ENCODE results near the gene PPP1R26.
"Not testable (repeated sequence)": the region's sequence is repeated elsewhere in the genome, so short reads cannot be mapped to it uniquely, and the experiment has no call there.

PPP1R26 gene

DNA sequence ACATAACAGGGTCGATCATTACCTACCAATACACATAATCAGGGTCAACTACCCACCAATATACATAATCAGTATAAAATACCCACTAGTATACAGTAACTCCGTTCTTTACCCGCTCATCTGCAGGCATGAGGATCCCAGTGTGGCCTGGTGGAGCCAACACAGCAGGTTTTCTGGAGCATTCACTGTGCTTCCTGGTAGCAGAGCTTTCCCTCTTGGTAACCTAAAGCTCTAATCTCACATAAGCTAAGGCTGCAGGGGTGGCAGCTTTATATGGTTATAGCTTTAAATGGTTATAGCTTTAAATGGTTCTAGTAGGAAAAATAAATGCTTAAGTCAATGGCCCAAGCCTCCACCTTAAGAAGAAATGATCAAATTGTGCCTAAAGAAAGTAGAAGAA is 53.5 kb downstream of the PPP1R26 start:
- Histone ChIP-seq H3K4me3 (ENCODE audit: insufficient read depth, low read length, poor library complexity, severe bottlenecking) (no peak overlapping the region), H3K9ac (ENCODE audit: low read length) (no peak overlapping the region), H3K9me2 (replicated peaks; ENCODE audit: insufficient read depth, low read length) (no peaks in the 10 kb centered on the region), H2AFZ (ENCODE audit: low read depth, low read length, severe bottlenecking) (no peak overlapping the region), H3K9me3 (ENCODE audit: insufficient read depth, low read length) (no peaks in the 10 kb centered on the region), H3F3A (ENCODE audit: insufficient read depth) (no peaks in the 10 kb centered on the region), H4K20me1 (ENCODE audit: low read depth, low read length) (no peaks in the 10 kb centered on the region), H3K36me3 (ENCODE audit: low read length) (no peaks in the 10 kb centered on the region), H3K27me3 (ENCODE audit: low read length) (no peaks in the 10 kb centered on the region; the same call in 1 of the 2 replicates), H3K4me2 (ENCODE audit: low read depth, low read length, poor library complexity, severe bottlenecking) (no peak overlapping the region), H3K27ac (ENCODE audit: low read depth, low read length) (no peak overlapping the region), H3K79me2 (ENCODE audit: insufficient read depth, low read length) (no peaks in the 10 kb centered on the region)
- TF ChIP-seq EZH2phosphoT487 (conservative IDR thresholded peaks at IDR 0.05; ENCODE audit: low read length), result no peak

DNA sequence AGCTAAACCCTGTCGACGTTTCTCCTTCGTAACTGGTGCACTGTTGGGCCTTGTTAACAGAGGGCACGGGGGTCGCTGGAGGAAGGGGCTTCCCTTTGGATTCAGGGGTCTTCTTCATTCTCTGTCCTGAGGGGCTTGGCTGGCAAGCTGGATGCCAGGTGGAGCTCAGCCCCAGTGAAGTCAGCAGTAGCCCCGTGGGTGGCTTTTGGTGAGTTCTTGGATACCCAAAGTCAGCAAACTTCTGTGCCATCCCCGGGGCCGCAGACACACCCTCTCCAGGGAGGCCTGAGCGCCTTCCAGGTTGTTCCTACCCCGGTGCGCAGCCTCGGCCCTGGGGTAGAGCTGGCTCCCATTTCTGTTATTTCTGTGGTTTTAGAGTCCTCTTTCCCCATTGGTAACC is 54.1 kb downstream of the PPP1R26 start:
- Histone ChIP-seq H3K27ac (ENCODE audit: low read depth, low read length) (no peak overlapping the region), H3K9me2 (replicated peaks; ENCODE audit: insufficient read depth, low read length) (no peaks in the 10 kb centered on the region), H3K27me3 (ENCODE audit: low read length) (no peaks in the 10 kb centered on the region), H3K79me2 (ENCODE audit: insufficient read depth, low read length) (no peaks in the 10 kb centered on the region), H3K9me3 (ENCODE audit: insufficient read depth, low read length) (no peaks in the 10 kb centered on the region), H3K4me3 (ENCODE audit: insufficient read depth, low read length, poor library complexity, severe bottlenecking) (no peak overlapping the region), H2AFZ (ENCODE audit: low read depth, low read length, severe bottlenecking) (no peak overlapping the region), H4K20me1 (ENCODE audit: low read depth, low read length) (no peaks in the 10 kb centered on the region), H3F3A (ENCODE audit: insufficient read depth) (no peaks in the 10 kb centered on the region), H3K9ac (ENCODE audit: low read length) (no peak overlapping the region), H3K4me2 (ENCODE audit: low read depth, low read length, poor library complexity, severe bottlenecking) (no peak overlapping the region), H3K36me3 (ENCODE audit: low read length) (no peaks in the 10 kb centered on the region)
- no peak for TF ChIP-seq EZH2phosphoT487 (conservative IDR thresholded peaks at IDR 0.05; ENCODE audit: low read length)
- no peak for TF ChIP-seq CTCF (IDR thresholded peaks at IDR 0.05; ENCODE audit: insufficient read depth, low read length, poor library complexity, severe bottlenecking)

- not testable (repeated sequence) for H3K79me2 ChIP-seq (ENCODE audit: insufficient read depth, low read length); H3K36me3 ChIP-seq (ENCODE audit: low read length); H3K4me2 ChIP-seq (ENCODE audit: low read depth, low read length, poor library complexity, severe bottlenecking); H3F3A ChIP-seq (ENCODE audit: insufficient read depth); H3K27me3 ChIP-seq (ENCODE audit: low read length); H3K27ac ChIP-seq (ENCODE audit: low read depth, low read length); H3K9ac ChIP-seq (ENCODE audit: low read length); H2AFZ ChIP-seq (ENCODE audit: low read depth, low read length, severe bottlenecking); H4K20me1 ChIP-seq (ENCODE audit: low read depth, low read length); H3K9me3 ChIP-seq (ENCODE audit: insufficient read depth, low read length); H3K4me3 ChIP-seq (ENCODE audit: insufficient read depth, low read length, poor library complexity, severe bottlenecking); H3K9me2 ChIP-seq (replicated peaks; ENCODE audit: insufficient read depth, low read length)
Measured at GRCh38 chr9:135534192-135534711, 54.7 kb downstream of the PPP1R26 start.

GRCh38 chr9:135534826-135535225 is 55.2 kb downstream of the PPP1R26 start:
- H3K36me3 ChIP-seq (ENCODE audit: low read length); H3K79me2 ChIP-seq (ENCODE audit: insufficient read depth, low read length); H3K4me2 ChIP-seq (ENCODE audit: low read depth, low read length, poor library complexity, severe bottlenecking); H3K4me3 ChIP-seq (ENCODE audit: insufficient read depth, low read length, poor library complexity, severe bottlenecking); H3K9ac ChIP-seq (ENCODE audit: low read length); H3K9me3 ChIP-seq (ENCODE audit: insufficient read depth, low read length); H3K27ac ChIP-seq (ENCODE audit: low read depth, low read length); H3K9me2 ChIP-seq (replicated peaks; ENCODE audit: insufficient read depth, low read length); H4K20me1 ChIP-seq (ENCODE audit: low read depth, low read length); H3K27me3 ChIP-seq (ENCODE audit: low read length); H3F3A ChIP-seq (ENCODE audit: insufficient read depth); H2AFZ ChIP-seq (ENCODE audit: low read depth, low read length, severe bottlenecking): not testable (repeated sequence)

DNA sequence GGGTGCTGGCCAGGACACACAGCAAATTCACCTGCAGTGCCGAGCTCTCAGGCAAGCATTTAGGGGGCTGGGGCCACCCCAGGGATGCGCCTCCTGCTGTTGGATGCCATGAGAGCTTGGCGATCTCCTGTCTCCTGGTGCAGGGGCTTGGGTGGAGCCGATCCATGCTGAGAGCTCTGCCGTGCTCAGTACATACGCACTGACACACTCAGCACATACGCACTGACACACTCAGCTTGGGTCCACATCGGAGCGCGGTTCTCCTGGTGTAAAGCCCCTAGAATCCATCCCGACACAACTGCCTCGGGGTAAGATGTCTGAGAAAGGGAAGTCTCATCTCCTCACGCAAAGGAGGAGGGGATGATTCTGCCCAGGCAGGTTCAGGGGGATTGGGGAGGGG is 56.0 kb downstream of the PPP1R26 start:
- H3K79me2 ChIP-seq (ENCODE audit: insufficient read depth, low read length); H3K9me3 ChIP-seq (ENCODE audit: insufficient read depth, low read length); H3K27ac ChIP-seq (ENCODE audit: low read depth, low read length); H3K27me3 ChIP-seq (ENCODE audit: low read length); H3K9ac ChIP-seq (ENCODE audit: low read length); H4K20me1 ChIP-seq (ENCODE audit: low read depth, low read length); H3K9me2 ChIP-seq (replicated peaks; ENCODE audit: insufficient read depth, low read length); H3K36me3 ChIP-seq (ENCODE audit: low read length); H3F3A ChIP-seq (ENCODE audit: insufficient read depth); H2AFZ ChIP-seq (ENCODE audit: low read depth, low read length, severe bottlenecking); H3K4me2 ChIP-seq (ENCODE audit: low read depth, low read length, poor library complexity, severe bottlenecking); H3K4me3 ChIP-seq (ENCODE audit: insufficient read depth, low read length, poor library complexity, severe bottlenecking): not testable (repeated sequence)
